A549 (cell line): ENCODE measurements around the gene DTD1. TPM values are rescaled to one million over a fixed set of nuclear protein-coding genes. Genes with fewer than 3 reads are reported as not detected.

Experiments
- ATAC-seq, 2 experiments: fragments of 200-7000 bp in 1 of 2; fragments of >200 bp in 1 of 2; cut with Nextera tagmentation in 1 of 2; cut with Tn5 transposase in 1 of 2; 3 replicates each; pipeline versions ENCODE4 v1.8.0 to v1.9.1; 2018 to 2020; ENCODE audit warnings: mild to moderate bottlenecking in 1 of 2, moderate library complexity in 1 of 2
- CTCF ChIA-PET: fragments of 300-600 bp; sonication (Branson Sonifier 250); formaldehyde crosslinking; extraction: SDS; loops from one replicate; lab custom pipeline; 2021; ENCODE audit warnings: antibody characterized with exemption, inconsistent platforms; lab: Yijun Ruan, JAX
- POLR2A ChIA-PET: fragments of 350-600 bp; formaldehyde crosslinking; extraction: SDS; loops from one replicate; lab custom pipeline; 2021; ENCODE audit warnings: antibody characterized with exemption, inconsistent platforms; lab: Yijun Ruan, JAX
- DNase-seq, 2 experiments: peaks; one replicate each; pipeline versions ENCODE4 v3.0.0 to v3.0.0-alpha.2; 2011 to 2016; ENCODE audit warnings: low read depth in 1 of 2, low spot score in 1 of 2
- FAIRE-seq: peaks from 2 replicates; lab custom pipeline; 2011; peaks lifted over from hg19 to GRCh38; lab: Jason Lieb, UNC
- H3K27ac ChIP-seq, 2 experiments: fragments of >200 bp; sonication (Bioruptor Twin); formaldehyde crosslinking; 3 replicates each; pipeline ENCODE4 v1.5.1; 2016 to 2017
- H3K4me1 ChIP-seq: fragments of >200 bp; sonication (Bioruptor Twin); formaldehyde crosslinking; 3 replicates; pipeline ENCODE4 v1.6.1; 2016
- H3K4me2 ChIP-seq: fragments of >200 bp; sonication (Bioruptor Twin); formaldehyde crosslinking; 3 replicates; pipeline ENCODE4 v1.6.1; 2016
- H3K4me3 ChIP-seq: fragments of >200 bp; sonication (Bioruptor Twin); formaldehyde crosslinking; 3 replicates; pipeline ENCODE4 v1.5.1; 2016
- H3K9me3 ChIP-seq: fragments of >200 bp; sonication (Bioruptor Twin); formaldehyde crosslinking; 3 replicates; pipeline ENCODE4 v1.6.1; 2016
- CBX2 ChIP-seq: fragments of 200-600 bp; sonication (generic); IDR thresholded peaks from 2 replicates; pipeline ENCODE4 v1.6.1; 2016; ENCODE audit warnings: low read depth, mild to moderate bottlenecking, borderline replicate concordance
- CEBPB ChIP-seq, 2 experiments: fragments of >200 bp in 1 of 2; sonication (Bioruptor Twin) in 1 of 2; formaldehyde crosslinking in 1 of 2; IDR thresholded peaks; 2 replicates each; pipeline ENCODE4 v1.6.1; 2012 to 2016
- EP300 ChIP-seq, 2 experiments: fragments of >200 bp; sonication (Bioruptor Twin); formaldehyde crosslinking; IDR thresholded peaks; 2 replicates in 1 of 2; 3 replicates in 1 of 2; pipeline ENCODE4 v1.6.1; 2016 to 2017
- ESRRA ChIP-seq: fragments of 150-350 bp; IDR thresholded peaks from 2 replicates; pipeline ENCODE4 v1.6.1; 2014; ENCODE audit warnings: mild to moderate bottlenecking, low read length, borderline replicate concordance
- FOSL2 ChIP-seq, 2 experiments: fragments of 450-650 bp in 1 of 2; fragments of >200 bp in 1 of 2; sonication (Bioruptor Twin) in 1 of 2; formaldehyde crosslinking; IDR thresholded peaks; 2 replicates each; pipeline versions ENCODE4 v1.5.0 to v1.6.1; 2016 to 2020; ENCODE audit warnings: mild to moderate bottlenecking in 1 of 2, moderate library complexity in 1 of 2
- FOXS1 ChIP-seq: fragments of 250-450 bp; sonication (Bioruptor Pico); IDR thresholded peaks from 2 replicates; pipeline ENCODE4 v1.5.0; 2020; ENCODE audit warnings: mild to moderate bottlenecking, moderate library complexity
- HOXB13 ChIP-seq: fragments of 250-450 bp; sonication (Bioruptor Pico); IDR thresholded peaks from 2 replicates; pipeline ENCODE4 v1.5.0; 2020; ENCODE audit warnings: low read depth, mild to moderate bottlenecking, moderate library complexity
- KDM1A ChIP-seq: fragments of 200-600 bp; sonication (generic); IDR thresholded peaks from 2 replicates; pipeline ENCODE4 v1.6.1; 2016; ENCODE audit warnings: low read depth, mild to moderate bottlenecking
- KDM5A ChIP-seq: fragments of 200-600 bp; sonication (generic); IDR thresholded peaks from 2 replicates; pipeline ENCODE4 v1.6.1; 2016; ENCODE audit warnings: antibody characterized with exemption, mild to moderate bottlenecking
- NFE2L2 ChIP-seq: fragments of 150-350 bp; conservative IDR thresholded peaks from 2 replicates; pipeline ENCODE4 v1.6.1; 2014; ENCODE audit warnings: low read length
- POLR2A ChIP-seq: IDR thresholded peaks from 2 replicates; pipeline ENCODE4 v1.6.1; 2012; ENCODE audit warnings: mild to moderate bottlenecking, low read length
- POLR2AphosphoS2 ChIP-seq: conservative IDR thresholded peaks from 2 replicates; pipeline ENCODE4 v1.6.1; 2012; ENCODE audit warnings: low read length, improper control_type of control experiment, inconsistent platforms
- RFX5 ChIP-seq: fragments of 450-650 bp; IDR thresholded peaks from 2 replicates; pipeline ENCODE4 v1.7.1; 2014; ENCODE audit warnings: antibody characterized with exemption, mild to moderate bottlenecking, moderate library complexity
- RNF2 ChIP-seq: fragments of 200-600 bp; sonication (generic); IDR thresholded peaks from 2 replicates; pipeline ENCODE4 v1.6.1; 2016; ENCODE audit warnings: low read depth, mild to moderate bottlenecking, antibody characterized with exemption, moderate library complexity, borderline replicate concordance
- SMC3 ChIP-seq: fragments of >200 bp; sonication (Bioruptor Twin); formaldehyde crosslinking; IDR thresholded peaks from 3 replicates; pipeline ENCODE4 v1.6.1; 2018; ENCODE audit warnings: inconsistent platforms
- TFCP2L1 ChIP-seq: fragments of 250-450 bp; sonication (Bioruptor Pico); IDR thresholded peaks from 2 replicates; pipeline ENCODE4 v1.5.0; 2021; ENCODE audit warnings: mild to moderate bottlenecking
- TP53 ChIP-seq: fragments of 250-450 bp; sonication (Bioruptor Pico); IDR thresholded peaks from 2 replicates; pipeline ENCODE4 v1.5.0; 2021; ENCODE audit warnings: mild to moderate bottlenecking, moderate library complexity
- ZC3H11A ChIP-seq: fragments of 450-650 bp; IDR thresholded peaks from 2 replicates; pipeline ENCODE4 v1.6.1; 2014; ENCODE audit warnings: antibody characterized with exemption, mild to moderate bottlenecking
- ZFP36 ChIP-seq: fragments of 450-650 bp; IDR thresholded peaks from 2 replicates; pipeline ENCODE4 v1.6.1; 2014; ENCODE audit warnings: borderline replicate concordance; ENCODE audit not compliant: partially characterized antibody
- ZSCAN20 ChIP-seq: fragments of 250-450 bp; sonication (Bioruptor Pico); IDR thresholded peaks from 2 replicates; pipeline ENCODE4 v1.8.0; 2022; ENCODE audit warnings: mild to moderate bottlenecking, moderate library complexity
- WGBS: methylation state at CpG from one replicate; pipeline ENCODE4 v1.1.6; 2017; ENCODE audit errors: missing lambda C conversion rate; 5-methylcytosine and 5-hydroxymethylcytosine counted together
- polyA plus RNA-seq, 4 experiments: library from polyadenylated mRNA; depleted of rRNA in 3 of 4; stranded (reverse); fragments of >200 nt; fragmentation: RNase III in 1 of 4; extraction: RNeasy Plus Mini Kit Qiagen cat#74134 plus additional on column Dnase treatment in 1 of 4; gene quantifications; 2 replicates in 3 of 4; 3 replicates in 1 of 4; pipeline ENCODE4 v1.2.3, GENCODE V29; 2011 to 2017
- TF ChIP-seq, protein P1 (sequence below): IDR thresholded peaks from 2 replicates; pipeline ENCODE4 v1.6.1; 2012
- TF ChIP-seq, protein P2 (sequence below): fragments of >200 bp; sonication (Bioruptor Twin); formaldehyde crosslinking; IDR thresholded peaks from 2 replicates; pipeline ENCODE4 v1.6.1; 2016
- TF ChIP-seq, protein P3 (sequence below): fragments of 150-350 bp; IDR thresholded peaks from 2 replicates; pipeline ENCODE4 v1.6.1; 2014; ENCODE audit warnings: low read depth, mild to moderate bottlenecking, low read length

Gene DTD1
- polyA plus RNA-seq, 2 of the 4 experiments (the other 2 are of a cell fraction), result 72.8 to 99.3 TPM

DNA sequence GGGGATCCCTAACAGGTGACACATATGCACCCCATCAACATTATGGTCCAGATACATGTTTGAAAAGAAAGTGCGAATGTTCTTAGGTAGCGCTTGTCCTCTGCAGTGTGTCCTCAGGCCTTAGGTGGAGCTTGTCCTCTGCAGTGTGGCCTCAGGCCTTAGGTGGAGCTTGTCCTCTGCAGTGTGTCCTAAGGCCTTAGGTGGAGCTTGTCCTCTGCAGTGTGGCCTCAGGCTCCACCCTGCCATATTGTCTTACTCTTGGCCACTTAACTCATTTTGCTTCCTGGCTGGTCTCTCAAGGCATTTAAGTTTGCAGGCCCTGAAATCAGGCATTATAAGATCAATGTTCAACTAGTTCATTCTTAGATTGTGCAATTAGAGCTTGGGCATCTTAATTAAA, 151.0 kb downstream of the DTD1 start:
- CTCF ChIA-PET, result interaction anchor here (1.1 kb wide), 1 partner anchor 27 kb away, joined by 3 read pairs; no protein-coding TSS in a partner anchor
- DNase-seq (no peak), FAIRE-seq (no peak), ATAC-seq (peak in 1 of 2 experiments; percentile 47; a peak in 1 of 6 replicates)
- no peaks in the 10 kb centered on the region for H3K4me1 ChIP-seq
- H3K4me3 ChIP-seq, result no peak overlapping the region
- H3K4me2 ChIP-seq, result no peak overlapping the region
- no peaks in the 10 kb centered on the region for H3K9me3 ChIP-seq
- POLR2A ChIA-PET, result no interaction called here
- no peak overlapping the region for H3K27ac ChIP-seq
- WGBS, result 94% methylated on average over 2 of the region's 2 CpGs
- no peak for TF ChIP-seq ZFP36
- no peak for TF ChIP-seq FOXS1 (CRISPR knock-in tag)
- TF ChIP-seq TP53, result no peak
- no peak for TF ChIP-seq NFE2L2
- TF ChIP-seq, all 56 proteins: peak for 0

DNA sequence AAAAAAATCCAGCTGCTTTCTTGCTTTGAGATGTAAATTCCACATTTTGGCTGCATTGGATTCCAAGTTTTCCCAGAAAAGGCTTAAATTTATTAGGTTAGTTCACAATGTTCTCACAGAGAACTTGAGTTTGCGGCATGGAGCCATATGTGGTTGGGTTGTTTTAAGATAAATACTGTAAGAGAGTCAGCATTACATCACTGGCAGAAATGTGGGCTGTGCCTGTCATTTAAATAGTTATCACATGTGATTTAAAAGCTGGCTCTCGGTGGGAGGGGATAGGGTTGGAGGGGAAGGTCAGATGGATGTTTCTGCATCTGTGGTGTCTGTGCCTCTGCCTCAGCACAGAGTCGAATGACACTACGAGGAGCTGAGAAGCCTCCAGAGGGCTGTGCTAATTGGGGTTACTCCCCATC, 151.9 kb downstream of the DTD1 start:
- FAIRE-seq (no peak), ATAC-seq (no peak), DNase-seq (no peak)
- TF ChIP-seq CBX2 (no peak), ESRRA (no peak), HOXB13 (CRISPR knock-in tag) (no peak), POLR2AphosphoS2 (no peak)
- Histone ChIP-seq H3K4me1 (no peaks in the 10 kb centered on the region), H3K27ac (no peak overlapping the region), H3K9me3 (no peaks in the 10 kb centered on the region), H3K4me2 (no peak overlapping the region), H3K4me3 (no peak overlapping the region)
- ChIA-PET CTCF (interaction anchor here (0.6 to 1.1 kb wide), 4 partner anchors 10 to 27 kb away, joined by 3 to 4 read pairs (median 4); no protein-coding TSS in a partner anchor), POLR2A (no interaction called here)
- WGBS, result 76% methylated on average over 4 of the region's 4 CpGs

DNA sequence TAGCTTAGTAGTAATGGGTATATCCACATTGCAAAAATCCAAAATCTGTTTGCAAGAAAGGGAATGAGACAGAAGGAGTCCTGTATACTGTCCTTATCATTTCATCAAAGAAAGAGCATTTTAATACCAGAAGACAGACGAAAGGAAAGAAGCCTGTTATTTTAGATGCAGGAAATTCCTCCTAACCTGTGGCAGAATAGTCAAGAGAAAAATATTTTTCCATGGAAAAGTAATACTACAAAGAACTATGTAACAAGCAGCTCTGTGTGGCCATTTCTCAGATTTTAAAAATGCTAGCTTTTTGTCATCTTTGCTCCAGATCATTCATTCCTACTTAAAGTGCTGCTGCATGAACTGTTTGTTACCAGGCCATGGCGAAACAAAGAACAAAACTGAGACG, 152.9 kb downstream of the DTD1 start:
- Histone ChIP-seq H3K27ac (no peak overlapping the region), H3K4me2 (no peak overlapping the region), H3K9me3 (no peaks in the 10 kb centered on the region), H3K4me1 (no peaks in the 10 kb centered on the region), H3K4me3 (no peak overlapping the region)
- POLR2A ChIA-PET, result no interaction called here
- CTCF ChIA-PET, result interaction anchor here (0.9 kb wide), 1 partner anchor 10 kb away, joined by 3 read pairs; no protein-coding TSS in a partner anchor
- DNase-seq, result no peak
- FAIRE-seq, result no peak
- TF ChIP-seq ZSCAN20 (CRISPR knock-in tag), result no peak
- TF ChIP-seq, protein P1, sequence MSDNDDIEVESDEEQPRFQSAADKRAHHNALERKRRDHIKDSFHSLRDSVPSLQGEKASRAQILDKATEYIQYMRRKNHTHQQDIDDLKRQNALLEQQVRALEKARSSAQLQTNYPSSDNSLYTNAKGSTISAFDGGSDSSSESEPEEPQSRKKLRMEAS, result no peak
- TF ChIP-seq ZC3H11A, result no peak
- TF ChIP-seq, protein P2, sequence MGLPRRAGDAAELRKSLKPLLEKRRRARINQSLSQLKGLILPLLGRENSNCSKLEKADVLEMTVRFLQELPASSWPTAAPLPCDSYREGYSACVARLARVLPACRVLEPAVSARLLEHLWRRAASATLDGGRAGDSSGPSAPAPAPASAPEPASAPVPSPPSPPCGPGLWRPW, result no peak
- no peak for TF ChIP-seq TP53
- TF ChIP-seq NFE2L2, result no peak
- TF ChIP-seq EP300 (IDR thresholded peaks at IDR 0.05), result no peak
- no peak for TF ChIP-seq TFCP2L1 (CRISPR knock-in tag)
- no peak for TF ChIP-seq SMC3
- 87% methylated on average over 3 of the region's 3 CpGs for WGBS
- no peak for ATAC-seq

DNA sequence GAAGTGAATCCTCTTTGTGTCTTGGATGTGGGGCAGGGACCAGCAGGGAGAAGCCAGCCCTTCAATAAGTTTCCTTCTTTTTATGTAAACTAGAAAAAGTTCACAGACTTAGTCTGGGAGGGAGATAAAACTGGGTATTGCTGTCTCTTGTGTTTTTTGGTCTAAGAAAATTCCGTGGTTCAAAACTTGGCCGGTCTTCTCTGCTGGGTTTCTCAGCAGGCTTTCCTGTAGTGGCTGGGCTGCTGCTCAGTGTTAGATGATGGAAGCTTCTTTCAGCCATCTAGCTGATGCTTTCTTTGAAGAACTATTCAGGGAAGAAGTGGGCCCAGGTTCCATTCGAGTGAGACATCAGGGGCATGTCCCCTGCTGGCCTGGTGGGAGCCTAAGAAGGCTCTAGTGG, 155.0 kb downstream of the DTD1 start:
- DNase-seq (no peak), FAIRE-seq (no peak)
- Histone ChIP-seq H3K4me1 (no peaks in the 10 kb centered on the region), H3K4me2 (no peak overlapping the region), H3K27ac (no peak overlapping the region), H3K4me3 (no peak overlapping the region)
- POLR2A ChIA-PET, result no interaction called here
- 67% methylated on average over 3 of the region's 3 CpGs for WGBS
- no peak for TF ChIP-seq HOXB13 (CRISPR knock-in tag)
- TF ChIP-seq FOSL2 (IDR thresholded peaks at IDR 0.05), result no peak
- no peak for TF ChIP-seq FOSL2 (CRISPR knock-in tag; IDR thresholded peaks at IDR 0.05)
- TF ChIP-seq CBX2, result no peak
- TF ChIP-seq, protein P3, sequence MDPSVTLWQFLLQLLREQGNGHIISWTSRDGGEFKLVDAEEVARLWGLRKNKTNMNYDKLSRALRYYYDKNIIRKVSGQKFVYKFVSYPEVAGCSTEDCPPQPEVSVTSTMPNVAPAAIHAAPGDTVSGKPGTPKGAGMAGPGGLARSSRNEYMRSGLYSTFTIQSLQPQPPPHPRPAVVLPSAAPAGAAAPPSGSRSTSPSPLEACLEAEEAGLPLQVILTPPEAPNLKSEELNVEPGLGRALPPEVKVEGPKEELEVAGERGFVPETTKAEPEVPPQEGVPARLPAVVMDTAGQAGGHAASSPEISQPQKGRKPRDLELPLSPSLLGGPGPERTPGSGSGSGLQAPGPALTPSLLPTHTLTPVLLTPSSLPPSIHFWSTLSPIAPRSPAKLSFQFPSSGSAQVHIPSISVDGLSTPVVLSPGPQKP, result no peak
- TF ChIP-seq SMC3, result no peak
- no peak for TF ChIP-seq KDM5A
- TF ChIP-seq RFX5, result no peak
- TF ChIP-seq KDM1A, result no peak
- TF ChIP-seq RNF2, result no peak
- no peak for TF ChIP-seq POLR2A
- no peak for TF ChIP-seq TFCP2L1 (CRISPR knock-in tag)
- TF ChIP-seq CEBPB (IDR thresholded peaks at IDR 0.05), result no peak
- no peak for TF ChIP-seq POLR2AphosphoS2
- TF ChIP-seq, all 56 proteins: peak for 0
- ATAC-seq, result no peak
- CTCF ChIA-PET, result no interaction called here
- no peaks in the 10 kb centered on the region for H3K9me3 ChIP-seq
